Fibroblast of lung (primary cell): ENCODE measurements around the gene KRT15.

ENCODE experiments used
- CTCF ChIP-seq, 2 donors: IDR thresholded peaks in 1 of 2; conservative IDR thresholded peaks in 1 of 2; 1 replicate in 1 of 2; 2 replicates in 1 of 2; pipeline ENCODE4 v1.5.1; 2011 to 2012; ENCODE audit warnings: low read length in 2 of 2, control low read depth in 1 of 2, inconsistent platforms in 1 of 2, low read depth in 1 of 2, mild to moderate bottlenecking in 1 of 2
- EZH2 ChIP-seq: IDR thresholded peaks from 2 replicates; pipeline ENCODE4 v1.5.1; 2012; ENCODE audit warnings: low read length, control low read depth, mild to moderate bottlenecking; ENCODE audit errors: missing control alignments

GRCh38 chr17:41545829-41546410 lies 27.2 kb upstream of the KRT15 start:
- no peak for TF ChIP-seq CTCF (conservative IDR thresholded peaks at IDR 0.05 in 1 of 2, IDR thresholded peaks at IDR 0.05 in 1 of 2; ENCODE audit: low read depth in 1 of 2, low read length in 2 of 2)
- TF ChIP-seq EZH2, result no peak
